HG03469 (cell line): Measurements from ENCODE around the gene TP53TG5.

Experiments used
- ATAC-seq: cut with Tn5 transposase; IDR thresholded peaks from one replicate; pipeline ENCODE4 v1.9.1; 2021; ENCODE audit warnings: mild to moderate bottlenecking, moderate library complexity, moderate number of reproducible peaks; ENCODE audit not compliant: unreplicated experiment

The TP53TG5 gene

DNA sequence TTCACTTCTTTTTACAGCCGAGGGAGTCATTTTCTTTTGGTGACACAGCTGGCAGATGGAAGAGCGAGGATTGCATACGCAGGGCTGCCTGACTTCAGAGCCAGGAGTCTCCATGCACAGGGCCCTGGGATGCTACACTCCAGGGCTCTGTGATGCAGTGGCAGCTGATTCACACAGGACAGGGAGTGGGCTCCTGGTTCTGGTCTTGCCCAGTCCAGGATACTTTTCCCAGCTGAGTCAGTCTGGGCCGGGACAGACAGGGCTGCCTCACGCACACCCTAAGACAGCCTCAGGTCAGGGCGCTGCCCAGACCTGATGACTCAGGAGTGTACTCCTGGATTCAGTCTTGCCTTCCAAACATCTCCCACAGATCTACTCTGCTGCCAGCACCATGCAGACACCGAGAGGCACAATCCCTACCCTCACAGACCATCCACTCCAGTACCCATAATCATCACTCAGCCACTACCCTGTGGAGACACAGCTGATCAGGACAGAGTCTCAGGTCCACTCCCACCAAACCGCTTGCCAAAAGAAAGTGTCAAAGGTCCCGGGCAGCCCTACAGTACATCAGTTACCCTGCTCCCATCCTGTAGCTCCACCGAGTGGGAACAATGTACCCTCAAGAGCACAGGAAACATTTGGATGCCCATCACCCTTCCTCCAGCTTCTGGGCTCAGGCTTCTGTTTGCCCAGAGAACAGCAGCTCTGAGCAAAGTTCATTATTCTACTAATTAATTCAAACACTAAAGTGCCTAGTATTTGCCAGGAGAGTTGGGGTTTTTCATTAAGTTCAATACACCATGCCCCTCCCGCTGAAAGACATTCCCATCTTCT, 41.4 kb downstream of the TP53TG5 start:
- ATAC-seq, result no peak

DNA sequence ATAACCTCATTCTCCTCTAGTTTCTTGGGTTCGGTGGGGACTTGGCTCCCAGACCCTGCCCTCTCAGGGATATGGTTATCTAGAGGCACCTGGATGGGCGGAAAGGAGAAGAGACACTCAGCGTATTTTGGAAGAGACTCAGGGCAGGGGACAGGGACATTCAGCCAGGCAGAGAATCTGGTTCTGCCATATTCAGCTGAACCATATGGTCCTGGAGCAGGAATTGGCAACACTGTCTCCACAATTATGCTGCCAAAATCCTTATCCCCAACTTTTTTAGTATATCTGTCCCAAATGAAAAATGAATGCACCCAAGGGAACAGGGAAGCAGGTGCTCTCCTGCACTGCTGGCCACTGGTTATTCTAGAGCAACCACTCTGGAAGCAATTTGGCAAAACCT, 47.6 kb downstream of the TP53TG5 start:
- ATAC-seq, result no peak

- ATAC-seq, result no peak
Observed at GRCh38 chr20:45329497-45330319, 48.4 kb downstream of the TP53TG5 start.

- no peak for ATAC-seq
Observed at GRCh38 chr20:45328451-45328850, 49.7 kb downstream of the TP53TG5 start.

DNA sequence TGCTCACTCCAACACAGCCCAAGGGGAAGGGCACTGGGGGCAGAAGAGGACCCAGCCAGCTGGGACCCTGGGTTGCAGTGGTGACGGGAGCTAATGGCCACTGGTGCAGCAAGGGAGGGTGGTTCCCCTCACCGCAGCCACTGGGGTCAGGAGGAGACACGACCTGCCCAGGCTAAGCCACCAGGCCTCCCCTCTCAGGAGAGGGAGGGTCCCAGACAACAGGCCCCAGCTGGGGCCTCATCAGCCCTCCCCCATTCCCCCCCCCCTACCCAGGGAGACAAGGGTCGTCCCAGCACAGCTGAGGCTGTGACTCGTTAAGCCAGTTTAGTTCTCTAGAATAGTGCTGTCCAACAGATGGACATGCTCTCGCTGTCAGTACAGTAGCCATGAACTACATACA, 52.8 kb downstream of the TP53TG5 start:
- ATAC-seq, result no peak

DNA sequence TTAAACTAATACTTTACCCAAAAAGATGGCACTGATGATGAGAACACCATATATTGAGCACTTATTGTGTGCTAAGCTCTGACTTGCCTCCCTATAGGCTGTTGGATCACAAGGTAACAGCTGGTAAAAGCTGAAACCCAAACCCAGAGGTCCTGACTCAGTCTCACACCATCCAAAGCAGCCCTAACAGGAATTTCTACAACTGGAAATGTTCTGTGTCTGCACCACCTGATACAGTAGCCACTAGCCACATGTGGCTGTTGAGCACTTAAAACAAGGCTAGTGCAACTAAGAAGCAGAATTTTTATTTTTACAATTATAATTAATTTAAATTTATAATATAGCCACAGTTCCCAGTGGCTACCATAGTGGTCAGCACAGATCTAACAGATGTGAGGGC, 54.4 kb downstream of the TP53TG5 start:
- ATAC-seq, result no peak

DNA sequence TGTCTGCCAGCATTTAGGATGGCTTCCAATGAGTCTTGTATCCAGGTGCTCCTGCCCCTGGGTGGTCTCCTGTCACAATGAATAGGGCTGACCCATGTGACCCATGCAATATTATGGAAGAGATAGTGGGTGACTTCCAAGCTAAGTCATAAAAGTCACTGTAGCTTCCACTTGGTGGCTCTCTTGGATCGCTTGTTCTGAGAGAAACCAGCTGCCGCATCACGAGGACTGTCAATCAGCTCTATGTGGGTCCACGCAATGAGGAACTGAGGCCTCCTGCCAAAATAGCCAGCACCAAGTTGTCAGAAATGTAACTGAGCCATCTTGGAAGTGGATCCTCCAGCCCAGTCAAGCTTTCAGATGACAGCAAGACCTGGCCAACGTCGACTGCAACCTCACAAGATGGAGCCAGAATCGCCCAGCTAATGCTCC, 55.2 kb downstream of the TP53TG5 start:
- ATAC-seq, result no peak
